GM12801 (cell line): ENCODE results near the gene CDKN2B.

Experiments
- TF ChIP-seq, protein P1 (sequence below): IDR thresholded peaks from one replicate; pipeline ENCODE4 v1.5.1; 2011; ENCODE audit warnings: control low read depth; ENCODE audit not compliant: insufficient read length; ENCODE audit errors: extremely low read depth

Gene CDKN2B

GRCh38 chr9:22009506-22009867 lies 382 bp upstream of the CDKN2B start:
- TF ChIP-seq, protein P1, sequence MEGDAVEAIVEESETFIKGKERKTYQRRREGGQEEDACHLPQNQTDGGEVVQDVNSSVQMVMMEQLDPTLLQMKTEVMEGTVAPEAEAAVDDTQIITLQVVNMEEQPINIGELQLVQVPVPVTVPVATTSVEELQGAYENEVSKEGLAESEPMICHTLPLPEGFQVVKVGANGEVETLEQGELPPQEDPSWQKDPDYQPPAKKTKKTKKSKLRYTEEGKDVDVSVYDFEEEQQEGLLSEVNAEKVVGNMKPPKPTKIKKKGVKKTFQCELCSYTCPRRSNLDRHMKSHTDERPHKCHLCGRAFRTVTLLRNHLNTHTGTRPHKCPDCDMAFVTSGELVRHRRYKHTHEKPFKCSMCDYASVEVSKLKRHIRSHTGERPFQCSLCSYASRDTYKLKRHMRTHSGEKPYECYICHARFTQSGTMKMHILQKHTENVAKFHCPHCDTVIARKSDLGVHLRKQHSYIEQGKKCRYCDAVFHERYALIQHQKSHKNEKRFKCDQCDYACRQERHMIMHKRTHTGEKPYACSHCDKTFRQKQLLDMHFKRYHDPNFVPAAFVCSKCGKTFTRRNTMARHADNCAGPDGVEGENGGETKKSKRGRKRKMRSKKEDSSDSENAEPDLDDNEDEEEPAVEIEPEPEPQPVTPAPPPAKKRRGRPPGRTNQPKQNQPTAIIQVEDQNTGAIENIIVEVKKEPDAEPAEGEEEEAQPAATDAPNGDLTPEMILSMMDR: no peak

DNA sequence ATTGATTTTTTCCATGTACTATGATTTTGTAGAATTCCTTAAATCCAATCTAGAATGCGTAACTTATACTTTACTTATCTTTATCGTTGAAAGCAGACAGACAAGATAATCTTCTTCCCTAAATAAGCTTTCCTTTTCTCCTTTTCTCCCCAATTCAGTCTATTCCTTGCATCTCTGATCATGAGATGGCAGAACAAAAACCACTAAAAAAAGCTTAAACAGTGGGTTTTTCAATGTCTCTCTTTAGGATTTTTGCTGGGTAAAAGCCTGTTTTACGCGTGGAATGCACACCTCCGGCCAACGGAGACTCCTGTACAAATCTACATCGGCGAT lies 755 bp downstream of the CDKN2B start:
- TF ChIP-seq, protein P1: no peak

GRCh38 chr9:22005702-22006606 lies 3.2 kb downstream of the CDKN2B start:
- TF ChIP-seq, protein P1: no peak

- TF ChIP-seq, protein P1: no peak
These were observed 3.9 kb downstream of the CDKN2B start for GRCh38 chr9:22005021-22005701.

- TF ChIP-seq, protein P1: no peak
These were observed 7.1 kb downstream of the CDKN2B start for GRCh38 chr9:22002038-22002437.

- TF ChIP-seq, protein P1: no peak
These were observed 11.1 kb downstream of the CDKN2B start for GRCh38 chr9:21998026-21998425.

- TF ChIP-seq, protein P1: no peak
These were observed 11.6 kb downstream of the CDKN2B start for GRCh38 chr9:21997480-21997879.
